H1 (cell line): ENCODE results near the gene OPCML.
A peak's percentile ranks its signal among the peaks of the same experiment; 100 is the strongest.

ENCODE experiments used
- BRCA1 ChIP-seq: IDR thresholded peaks from 2 replicates; pipeline ENCODE4 v1.6.1; 2012; ENCODE audit warnings: low read depth, low read length, improper control_type of control experiment
- CEBPB ChIP-seq: IDR thresholded peaks from 2 replicates; pipeline ENCODE4 v1.6.1; 2012; ENCODE audit warnings: low read depth, low read length
- EZH2 ChIP-seq: fragments of 200-600 bp; sonication (generic); IDR thresholded peaks from 2 replicates; pipeline ENCODE4 v1.7.1; 2012; ENCODE audit warnings: low read depth, mild to moderate bottlenecking, moderate library complexity, low read length, inconsistent platforms; ENCODE audit not compliant: severe bottlenecking
- FOSL1 ChIP-seq: IDR thresholded peaks from 2 replicates; pipeline ENCODE4 v1.6.1; 2011; ENCODE audit warnings: mild to moderate bottlenecking, low read depth, low read length, moderate library complexity; ENCODE audit not compliant: insufficient read depth
- POLR2A ChIP-seq, 2 experiments: IDR thresholded peaks; 1 replicate in 1 of 2; 2 replicates in 1 of 2; pipeline ENCODE4 v1.6.1; 2011; ENCODE audit warnings: low read depth in 2 of 2, low read length in 2 of 2, mild to moderate bottlenecking in 2 of 2; ENCODE audit errors: control extremely low read depth in 1 of 2
- RXRA ChIP-seq: IDR thresholded peaks from 2 replicates; pipeline ENCODE4 v1.6.1; 2011; ENCODE audit warnings: low read depth, mild to moderate bottlenecking, low read length, moderate library complexity; ENCODE audit not compliant: insufficient read depth
- TAF1 ChIP-seq: IDR thresholded peaks from 2 replicates; pipeline ENCODE4 v1.6.1; 2011; ENCODE audit warnings: mild to moderate bottlenecking, low read depth, low read length
- TF ChIP-seq, protein P1 (sequence below), 3 experiments: IDR thresholded peaks; 1 replicate in 2 of 3; 2 replicates in 1 of 3; pipeline versions ENCODE4 v1.5.1 to v1.6.1; 2011; ENCODE audit warnings: low read length in 3 of 3, mild to moderate bottlenecking in 3 of 3, inconsistent platforms in 2 of 3, low read depth in 1 of 3, moderate library complexity in 1 of 3; ENCODE audit not compliant: insufficient read depth in 1 of 3; ENCODE audit errors: control extremely low read depth in 1 of 3
- TF ChIP-seq, protein P2 (sequence below): IDR thresholded peaks from 2 replicates; pipeline ENCODE4 v1.6.1; 2012; ENCODE audit warnings: inconsistent platforms

DNA sequence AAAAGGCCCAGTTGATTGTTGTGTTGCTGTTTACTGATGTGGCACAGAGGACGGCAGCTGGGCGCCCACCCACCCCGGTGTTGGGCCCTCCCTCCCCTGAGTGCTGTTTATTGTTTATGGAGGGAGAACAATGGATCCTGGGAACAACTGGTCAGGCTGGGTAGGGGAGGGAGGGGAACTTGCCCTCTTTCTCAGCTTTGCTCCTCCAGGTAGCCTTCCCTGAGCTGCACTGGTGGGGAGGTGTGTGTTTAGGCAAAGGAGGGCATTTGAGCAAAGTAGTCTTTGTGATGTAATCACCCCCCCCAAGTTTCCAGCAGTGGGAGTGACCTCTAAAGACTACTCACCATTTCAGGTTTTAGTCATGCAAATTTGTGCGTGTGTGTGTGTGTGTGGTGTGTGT is 1126.6 kb downstream of the OPCML start:
- TF ChIP-seq EZH2 (no peak), POLR2A (IDR thresholded peaks at IDR 0.05; ENCODE audit: control extremely low read depth in 1 of 2, low read depth in 2 of 2, low read length in 2 of 2) (no peak), RXRA (no peak), TAF1 (no peak), CEBPB (peak; percentile 38; the same call in 1 of the 2 replicates), BRCA1 (no peak), FOSL1 (no peak)
- TF ChIP-seq, protein P1, sequence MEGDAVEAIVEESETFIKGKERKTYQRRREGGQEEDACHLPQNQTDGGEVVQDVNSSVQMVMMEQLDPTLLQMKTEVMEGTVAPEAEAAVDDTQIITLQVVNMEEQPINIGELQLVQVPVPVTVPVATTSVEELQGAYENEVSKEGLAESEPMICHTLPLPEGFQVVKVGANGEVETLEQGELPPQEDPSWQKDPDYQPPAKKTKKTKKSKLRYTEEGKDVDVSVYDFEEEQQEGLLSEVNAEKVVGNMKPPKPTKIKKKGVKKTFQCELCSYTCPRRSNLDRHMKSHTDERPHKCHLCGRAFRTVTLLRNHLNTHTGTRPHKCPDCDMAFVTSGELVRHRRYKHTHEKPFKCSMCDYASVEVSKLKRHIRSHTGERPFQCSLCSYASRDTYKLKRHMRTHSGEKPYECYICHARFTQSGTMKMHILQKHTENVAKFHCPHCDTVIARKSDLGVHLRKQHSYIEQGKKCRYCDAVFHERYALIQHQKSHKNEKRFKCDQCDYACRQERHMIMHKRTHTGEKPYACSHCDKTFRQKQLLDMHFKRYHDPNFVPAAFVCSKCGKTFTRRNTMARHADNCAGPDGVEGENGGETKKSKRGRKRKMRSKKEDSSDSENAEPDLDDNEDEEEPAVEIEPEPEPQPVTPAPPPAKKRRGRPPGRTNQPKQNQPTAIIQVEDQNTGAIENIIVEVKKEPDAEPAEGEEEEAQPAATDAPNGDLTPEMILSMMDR (IDR thresholded peaks at IDR 0.05; ENCODE audit: control extremely low read depth in 1 of 3, insufficient read depth in 1 of 3, low read depth in 1 of 3, low read length in 3 of 3), result no peak
- TF ChIP-seq, protein P2, sequence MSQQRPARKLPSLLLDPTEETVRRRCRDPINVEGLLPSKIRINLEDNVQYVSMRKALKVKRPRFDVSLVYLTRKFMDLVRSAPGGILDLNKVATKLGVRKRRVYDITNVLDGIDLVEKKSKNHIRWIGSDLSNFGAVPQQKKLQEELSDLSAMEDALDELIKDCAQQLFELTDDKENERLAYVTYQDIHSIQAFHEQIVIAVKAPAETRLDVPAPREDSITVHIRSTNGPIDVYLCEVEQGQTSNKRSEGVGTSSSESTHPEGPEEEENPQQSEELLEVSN, result no peak
